BJ (cell line): ENCODE measurements around the gene GPHA2. TPM values are rescaled to one million over a fixed set of nuclear protein-coding genes. Genes with fewer than 3 reads are reported as not detected.

ENCODE experiments used
- CTCF ChIA-PET: fragments of 350-600 bp; formaldehyde crosslinking; extraction: SDS; loops from one replicate; lab custom pipeline; 2021; ENCODE audit warnings: antibody characterized with exemption, inconsistent platforms; lab: Yijun Ruan, JAX
- POLR2A ChIA-PET: fragments of 300-600 bp; sonication (Branson Sonifier 250); formaldehyde crosslinking; extraction: SDS; loops from one replicate; lab custom pipeline; 2021; ENCODE audit warnings: antibody characterized with exemption; lab: Charles Lee
- DNase-seq: peaks from one replicate; pipeline ENCODE4 v3.0.0-alpha.2; 2011; ENCODE audit warnings: low read depth
- H3K27me3 ChIP-seq: 2 replicates; pipeline ENCODE4 v1.6.0; 2011; ENCODE audit warnings: low read length; ENCODE audit not compliant: control insufficient read depth, insufficient read depth
- H3K36me3 ChIP-seq: 2 replicates; pipeline ENCODE4 v1.5.1; 2011; ENCODE audit warnings: low read length; ENCODE audit not compliant: control insufficient read depth, insufficient read depth
- H3K4me3 ChIP-seq: 2 replicates; pipeline ENCODE4 v1.5.1; 2011; ENCODE audit warnings: low read depth, mild to moderate bottlenecking, control low read depth, low read length
- CTCF ChIP-seq: IDR thresholded peaks from 2 replicates; pipeline ENCODE4 v1.5.1; 2011; ENCODE audit warnings: low read depth, mild to moderate bottlenecking, control low read depth, inconsistent platforms, low read length, moderate library complexity; ENCODE audit not compliant: insufficient read depth
- polyA plus RNA-seq: library from polyadenylated mRNA; depleted of rRNA; stranded (reverse); fragments of >200 nt; gene quantifications from 2 replicates; pipeline ENCODE4 v1.2.3, GENCODE V29; 2011

The GPHA2 gene
- polyA plus RNA-seq, 1 experiment: not detected

GRCh38 chr11:64925536-64926436, 9.9 kb downstream of the GPHA2 start:
- H3K36me3 ChIP-seq: peaks cover 13% of the 10 kb centered on the region
- TF ChIP-seq CTCF: no peak
- H3K27me3 ChIP-seq: no peaks in the 10 kb centered on the region
- CTCF ChIA-PET: interaction anchor here (1.1 to 1.4 kb wide), 2 partner anchors 31 to 88 kb away, joined by 4 to 5 read pairs; partner anchors contain the start of gene ARL2
- no peak for DNase-seq
- peak overlapping the region; percentile 80 for H3K4me3 ChIP-seq
- POLR2A ChIA-PET: no interaction called here

- no peak for TF ChIP-seq CTCF
- Histone ChIP-seq H3K27me3 (no peaks in the 10 kb centered on the region), H3K4me3 (peak overlapping the region; percentile 80), H3K36me3 (peaks cover 7% of the 10 kb centered on the region)
- POLR2A ChIA-PET: no interaction called here
- DNase-seq: no peak
- CTCF ChIA-PET: interaction anchor here (1.4 kb wide), 1 partner anchor 30 kb away, joined by 4 read pairs; no protein-coding TSS in a partner anchor
These were observed 10.8 kb downstream of the GPHA2 start for GRCh38 chr11:64924910-64925284.

- no peak for TF ChIP-seq CTCF
- ChIA-PET CTCF (no interaction called here), POLR2A (no interaction called here)
- H3K4me3 ChIP-seq: peak within 1 kb of the TSS; percentile 80
- H3K36me3 ChIP-seq: peaks cover 7% of the 10 kb centered on the region
- no peaks in the 10 kb centered on the region for H3K27me3 ChIP-seq
- DNase-seq: peak; percentile 78
These were observed 11.5 kb downstream of the GPHA2 start, which contains the start of gene PPP2R5B for GRCh38 chr11:64923944-64924909. Gene PPP2R5B (plus strand): TSS chr11:64924689. CDS start chr11:64925735, 1,046 bp downstream.

- TF ChIP-seq CTCF: no peak
- H3K36me3 ChIP-seq: peaks cover 5% of the 10 kb centered on the region
- CTCF ChIA-PET: interaction anchor here (1.0 kb wide), 1 partner anchor 135 kb away, joined by 3 read pairs; no protein-coding TSS in a partner anchor
- no peak for DNase-seq
- H3K27me3 ChIP-seq: no peaks in the 10 kb centered on the region
- no peak overlapping the region for H3K4me3 ChIP-seq
- POLR2A ChIA-PET: no interaction called here
These were observed 12.5 kb downstream of the GPHA2 start for GRCh38 chr11:64923151-64923661.
